HFFc6 (cell line): ENCODE results near the gene METTL9. TPM values are rescaled to one million over a fixed set of nuclear protein-coding genes. Genes with fewer than 3 reads are reported as not detected.
A peak's percentile ranks its signal among the peaks of the same experiment; 100 is the strongest.
"Not testable (repeated sequence)": the region's sequence is repeated elsewhere in the genome, so short reads cannot be mapped to it uniquely, and the experiment has no call there.

Experiments
- DNase-seq: peaks from one replicate; pipeline ENCODE4 v3.0.0-alpha.2; 2018
- H3K27ac Mint-ChIP-seq: 2 replicates; pipeline ENCODE4 v1.8.0; 2020; ENCODE audit warnings: mild to moderate bottlenecking, mixed read lengths
- H3K27me3 Mint-ChIP-seq: 2 replicates; pipeline ENCODE4 v1.8.0; 2021; ENCODE audit warnings: mild to moderate bottlenecking, moderate library complexity, mixed read lengths; ENCODE audit not compliant: insufficient read depth
- H3K36me3 Mint-ChIP-seq: 2 replicates; pipeline ENCODE4 v1.8.0; 2021; ENCODE audit warnings: low read depth, mixed read lengths
- H3K4me1 Mint-ChIP-seq: 2 replicates; pipeline ENCODE4 v1.8.0; 2020; ENCODE audit warnings: low read depth, mixed read lengths
- H3K4me3 Mint-ChIP-seq: 2 replicates; pipeline ENCODE4 v1.8.0; 2020; ENCODE audit warnings: mild to moderate bottlenecking, moderate library complexity, mixed read lengths
- H3K9me3 Mint-ChIP-seq: 2 replicates; pipeline ENCODE4 v1.8.0; 2020; ENCODE audit warnings: mild to moderate bottlenecking, mixed read lengths
- CTCF ChIP-seq: fragments of 200-600 bp; sonication (generic); IDR thresholded peaks from 2 replicates; pipeline ENCODE4 v1.5.0; 2021; ENCODE audit warnings: antibody characterized with exemption, mild to moderate bottlenecking
- total RNA-seq, 6 experiments: library from RNA; stranded (reverse); fragmentation: NEBNext Ultra II Directional; extraction: Animal tissue kit (Norgen Biotek cat#: 25700); gene quantifications; 2 replicates in 1 of 6; 3 replicates in 5 of 6; pipeline ENCODE4 v1.2.3, GENCODE V29; 2021

METTL9 gene
- total RNA-seq, 6 experiments from 2014 or later: 147 to 176 (median 151) TPM

GRCh38 chr16:21628772-21629171 lies 29.4 kb downstream of the METTL9 start:
- H3K27ac Mint-ChIP-seq: peak overlapping the region; percentile 98
- H3K27me3 Mint-ChIP-seq: peaks cover 3% of the 10 kb centered on the region
- peaks cover 47% of the 10 kb centered on the region for H3K36me3 Mint-ChIP-seq
- no peak for TF ChIP-seq CTCF
- peak; percentile 77 for DNase-seq
- peaks cover 73% of the 10 kb centered on the region for H3K4me1 Mint-ChIP-seq
- H3K4me3 Mint-ChIP-seq: peak overlapping the region; percentile 85
- H3K9me3 Mint-ChIP-seq: peaks cover 4% of the 10 kb centered on the region

- H3K4me3 Mint-ChIP-seq, H3K27me3 Mint-ChIP-seq, H3K9me3 Mint-ChIP-seq, DNase-seq: not testable (repeated sequence)
- Mint-ChIP-seq H3K4me1 (peaks cover 73% of the 10 kb centered on the region), H3K36me3 (peaks cover 45% of the 10 kb centered on the region), H3K27ac (peak overlapping the region; percentile 98)
These were observed 30.5 kb downstream of the METTL9 start for GRCh38 chr16:21629616-21630539.

GRCh38 chr16:21630866-21631265 lies 31.5 kb downstream of the METTL9 start:
- Mint-ChIP-seq H3K4me1 (peaks cover 70% of the 10 kb centered on the region), H3K36me3 (peaks cover 47% of the 10 kb centered on the region)
- H3K4me3 Mint-ChIP-seq, H3K27ac Mint-ChIP-seq, H3K27me3 Mint-ChIP-seq, DNase-seq, H3K9me3 Mint-ChIP-seq: not testable (repeated sequence)

- not testable (repeated sequence) for H3K27me3 Mint-ChIP-seq, H3K9me3 Mint-ChIP-seq, H3K4me3 Mint-ChIP-seq, H3K27ac Mint-ChIP-seq, DNase-seq
- Mint-ChIP-seq H3K36me3 (peaks cover 48% of the 10 kb centered on the region), H3K4me1 (peaks cover 70% of the 10 kb centered on the region)
These were observed 32.0 kb downstream of the METTL9 start for GRCh38 chr16:21631376-21631775.

- H3K27me3 Mint-ChIP-seq, H3K9me3 Mint-ChIP-seq, H3K4me3 Mint-ChIP-seq, DNase-seq: not testable (repeated sequence)
- Mint-ChIP-seq H3K36me3 (peaks cover 53% of the 10 kb centered on the region), H3K27ac (0 out of 2 replicates have a peak overlapping the region, but pooled peaks have one; percentile 19), H3K4me1 (peaks cover 63% of the 10 kb centered on the region)
These were observed 32.7 kb downstream of the METTL9 start for GRCh38 chr16:21631951-21632575.

- no peak for DNase-seq
- Mint-ChIP-seq H3K4me3 (no peak overlapping the region), H3K27ac (no peak overlapping the region), H3K27me3 (no peaks in the 10 kb centered on the region), H3K36me3 (peaks cover 41% of the 10 kb centered on the region), H3K9me3 (no peaks in the 10 kb centered on the region), H3K4me1 (peaks cover 60% of the 10 kb centered on the region)
- TF ChIP-seq CTCF: no peak
These were observed 34.8 kb downstream of the METTL9 start for GRCh38 chr16:21634216-21634615.

- H3K9me3 Mint-ChIP-seq, DNase-seq, H3K27me3 Mint-ChIP-seq, H3K27ac Mint-ChIP-seq, H3K4me3 Mint-ChIP-seq: not testable (repeated sequence)
- Mint-ChIP-seq H3K4me1 (peaks cover 60% of the 10 kb centered on the region), H3K36me3 (peaks cover 34% of the 10 kb centered on the region)
These were observed 36.3 kb downstream of the METTL9 start for GRCh38 chr16:21635694-21636093.
